Activated T-cell treated with anti-CD3 and anti-CD28 coated beads, Interleukin-2, amount 50 U/mL, for 72 hours (primary cell): ENCODE data around the gene WRAP53. TPM values are rescaled to one million over a fixed set of nuclear protein-coding genes. Genes with fewer than 3 reads are reported as not detected.

ENCODE experiments used
- ATAC-seq, 2 donors: fragments of 150-1000 bp; cut with Tn5 transposase; replicated peaks in 1 of 2; 2 replicates each; pipeline ENCODE4 v1.10.0; 2021; ENCODE audit warnings: moderate library complexity in 2 of 2, mild to moderate bottlenecking in 1 of 2
- DNase-seq, 2 donors: peaks; one replicate each; pipeline ENCODE4 v3.0.0; 2021 to 2022; ENCODE audit warnings: mixed read lengths in 1 of 2
- H3K27ac Mint-ChIP-seq: one replicate; pipeline ENCODE4 v1.8.0; 2022; ENCODE audit warnings: mild to moderate bottlenecking, moderate library complexity, mixed read lengths
- H3K27me3 Mint-ChIP-seq: one replicate; pipeline ENCODE4 v1.8.0; 2022; ENCODE audit warnings: low read depth, mixed read lengths
- H3K36me3 Mint-ChIP-seq, 2 donors: one replicate each; pipeline ENCODE4 v1.8.0; 2022; ENCODE audit warnings: mixed read lengths in 2 of 2, mild to moderate bottlenecking in 1 of 2; ENCODE audit not compliant: insufficient read depth in 2 of 2
- H3K4me1 Mint-ChIP-seq: one replicate; pipeline ENCODE4 v1.8.0; 2022; ENCODE audit warnings: low read depth, mixed read lengths
- H3K4me3 Mint-ChIP-seq, 2 donors: one replicate each; pipeline ENCODE4 v1.8.0; 2022; ENCODE audit warnings: mild to moderate bottlenecking in 2 of 2, mixed read lengths in 2 of 2, moderate library complexity in 2 of 2
- H3K9me3 Mint-ChIP-seq, 2 donors: one replicate each; pipeline ENCODE4 v1.8.0; 2022; ENCODE audit warnings: mixed read lengths in 2 of 2
- total RNA-seq, 2 donors: library from RNA; stranded (reverse); gene quantifications; one replicate each; pipeline ENCODE4 v1.2.3, GENCODE V29; 2022

Gene WRAP53
- total RNA-seq, 2 donors from 2014 or later = 19.0 to 26.7 TPM

- Mint-ChIP-seq H3K27me3 (peaks cover 54% of the 10 kb centered on the region), H3K9me3 (no peaks in the 10 kb centered on the region), H3K4me1 (peaks cover 36% of the 10 kb centered on the region), H3K4me3 (peak overlapping the region in 1 of 2 donors; percentile 64), H3K27ac (no peak overlapping the region), H3K36me3 (peaks cover 0 to 3% of the 10 kb centered on the region in 2 donors)
- DNase-seq (no peak), ATAC-seq (no peak)
These were observed 18.5 kb downstream of the WRAP53 start for GRCh38 chr17:7706631-7707354.

GRCh38 chr17:7707446-7707845, 19.2 kb downstream of the WRAP53 start:
- H3K36me3 Mint-ChIP-seq = no peaks in the 10 kb centered on the region
- peaks cover 59% of the 10 kb centered on the region for H3K27me3 Mint-ChIP-seq
- no peak overlapping the region for H3K4me3 Mint-ChIP-seq
- DNase-seq (no peak), ATAC-seq (no peak)
- H3K4me1 Mint-ChIP-seq = peaks cover 36% of the 10 kb centered on the region
- no peak overlapping the region for H3K27ac Mint-ChIP-seq
- no peaks in the 10 kb centered on the region for H3K9me3 Mint-ChIP-seq

GRCh38 chr17:7707858-7708750, 19.8 kb downstream of the WRAP53 start:
- peaks cover 64% of the 10 kb centered on the region for H3K27me3 Mint-ChIP-seq

GRCh38 chr17:7709031-7709430, 20.8 kb downstream of the WRAP53 start:
- no peaks in the 10 kb centered on the region for H3K36me3 Mint-ChIP-seq
- H3K27me3 Mint-ChIP-seq = peaks cover 65% of the 10 kb centered on the region
- H3K9me3 Mint-ChIP-seq = no peaks in the 10 kb centered on the region
- ATAC-seq (no peak), DNase-seq (no peak)
- H3K4me3 Mint-ChIP-seq = no peak overlapping the region
- no peak overlapping the region for H3K27ac Mint-ChIP-seq
- H3K4me1 Mint-ChIP-seq = peaks cover 28% of the 10 kb centered on the region

More at GRCh38 chr17:7707858-7708750, 19.8 kb downstream of the WRAP53 start:
- no peaks in the 10 kb centered on the region for H3K36me3 Mint-ChIP-seq
- H3K4me3 Mint-ChIP-seq = no peak overlapping the region
- peaks cover 36% of the 10 kb centered on the region for H3K4me1 Mint-ChIP-seq
- DNase-seq (no peak), ATAC-seq (no peak)
- H3K9me3 Mint-ChIP-seq = no peaks in the 10 kb centered on the region
- no peak overlapping the region for H3K27ac Mint-ChIP-seq

- ATAC-seq = no peak
- peaks cover 20% of the 10 kb centered on the region for H3K4me1 Mint-ChIP-seq
- peaks cover 65% of the 10 kb centered on the region for H3K27me3 Mint-ChIP-seq
- no peak overlapping the region for H3K4me3 Mint-ChIP-seq
- no peaks in the 10 kb centered on the region for H3K36me3 Mint-ChIP-seq
- no peak overlapping the region for H3K27ac Mint-ChIP-seq
- DNase-seq = no peak
- H3K9me3 Mint-ChIP-seq = no peaks in the 10 kb centered on the region
These were observed 22.0 kb downstream of the WRAP53 start for GRCh38 chr17:7710301-7710700.

GRCh38 chr17:7711051-7711755, 22.9 kb downstream of the WRAP53 start:
- no peaks in the 10 kb centered on the region for H3K9me3 Mint-ChIP-seq
- peak; percentile 35 to 38 for ATAC-seq
- H3K27ac Mint-ChIP-seq = no peak overlapping the region
- peaks cover 66% of the 10 kb centered on the region for H3K27me3 Mint-ChIP-seq
- no peaks in the 10 kb centered on the region for H3K36me3 Mint-ChIP-seq
- H3K4me3 Mint-ChIP-seq = no peak overlapping the region
- peaks cover 15% of the 10 kb centered on the region for H3K4me1 Mint-ChIP-seq
- no peak for DNase-seq

GRCh38 chr17:7712111-7712771, 24.0 kb downstream of the WRAP53 start:
- no peak for ATAC-seq
- Mint-ChIP-seq H3K27me3 (peaks cover 66% of the 10 kb centered on the region), H3K9me3 (no peaks in the 10 kb centered on the region), H3K4me1 (peaks cover 18% of the 10 kb centered on the region), H3K4me3 (no peak overlapping the region), H3K27ac (no peak overlapping the region), H3K36me3 (no peaks in the 10 kb centered on the region)
- no peak for DNase-seq

- H3K9me3 Mint-ChIP-seq = no peaks in the 10 kb centered on the region
These were observed 25.5 kb downstream of the WRAP53 start for GRCh38 chr17:7713782-7714181.

GRCh38 chr17:7714721-7715594, 26.7 kb downstream of the WRAP53 start:
- Mint-ChIP-seq H3K36me3 (no peaks in the 10 kb centered on the region), H3K9me3 (no peaks in the 10 kb centered on the region), H3K27me3 (peaks cover 86% of the 10 kb centered on the region), H3K4me3 (no peak overlapping the region), H3K4me1 (peaks cover 29% of the 10 kb centered on the region), H3K27ac (no peak overlapping the region)
- ATAC-seq (no peak), DNase-seq (no peak)

More at GRCh38 chr17:7713782-7714181, 25.5 kb downstream of the WRAP53 start:
- Mint-ChIP-seq H3K36me3 (no peaks in the 10 kb centered on the region), H3K27ac (no peak overlapping the region), H3K27me3 (peaks cover 79% of the 10 kb centered on the region), H3K4me1 (peaks cover 31% of the 10 kb centered on the region), H3K4me3 (no peak overlapping the region)
- no peak for ATAC-seq
- no peak for DNase-seq

- H3K4me3 Mint-ChIP-seq = peak overlapping the region; percentile 88
- no peaks in the 10 kb centered on the region for H3K36me3 Mint-ChIP-seq
- ATAC-seq = no peak
- no peak overlapping the region for H3K27ac Mint-ChIP-seq
- peaks cover 88% of the 10 kb centered on the region for H3K27me3 Mint-ChIP-seq
- DNase-seq = no peak
- H3K4me1 Mint-ChIP-seq = peaks cover 23% of the 10 kb centered on the region
- H3K9me3 Mint-ChIP-seq = no peaks in the 10 kb centered on the region
These were observed 27.9 kb downstream of the WRAP53 start for GRCh38 chr17:7715936-7716886.
